ENCODE measurements around the gene NRG3. TPM values are rescaled to one million over a fixed set of nuclear protein-coding genes. Genes with fewer than 3 reads are reported as not detected.
"Not testable (repeated sequence)": the region's sequence is repeated elsewhere in the genome, so short reads cannot be mapped to it uniquely, and the experiment has no call there.

Gene NRG3
- total and polyA plus RNA-seq, 11 donors = 0.11 to 0.41 (median 0.27) TPM; not detected in 7

DNA sequence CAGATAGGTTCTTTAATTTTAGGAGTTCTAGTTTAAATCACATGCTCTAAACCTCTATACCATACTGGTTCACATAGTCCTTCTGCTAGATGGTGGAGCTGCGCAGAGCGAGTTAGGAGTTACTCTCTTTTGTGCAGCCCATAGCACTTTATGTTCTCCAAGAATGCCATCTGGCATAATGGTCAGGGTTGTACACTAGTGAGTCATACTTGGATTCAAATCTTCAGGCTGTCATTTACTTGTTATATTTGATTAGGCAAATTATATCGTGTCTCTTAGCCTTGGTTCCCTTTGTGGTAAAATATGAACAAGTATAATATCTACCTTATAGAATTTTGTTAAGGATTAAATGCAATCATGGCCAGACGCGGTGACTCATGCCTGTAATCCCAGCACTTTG lies 1078.3 kb downstream of the NRG3 start:
- Histone ChIP-seq H3K4me3 (no peak overlapping the region), H3K9me3 (peaks cover 0 to 3% (median 0%) of the 10 kb centered on the region in 12 donors), H3K36me3 (no peaks in the 10 kb centered on the region), H3K4me1 (no peaks in the 10 kb centered on the region), H3K27me3 (no peaks in the 10 kb centered on the region), H3K27ac (no peak overlapping the region)
- ATAC-seq (no peak), DNase-seq (no peak)
- intact Hi-C loops (cut with DNase I) = no loop called here
- no peak for TF ChIP-seq CTCF (IDR thresholded peaks at IDR 0.05)
- no peak for TF ChIP-seq POLR2A (IDR thresholded peaks at IDR 0.05)
- WGBS, 4 donors = 90 to 95% (median 94%) methylated on average over 5 of the region's 5 CpGs

DNA sequence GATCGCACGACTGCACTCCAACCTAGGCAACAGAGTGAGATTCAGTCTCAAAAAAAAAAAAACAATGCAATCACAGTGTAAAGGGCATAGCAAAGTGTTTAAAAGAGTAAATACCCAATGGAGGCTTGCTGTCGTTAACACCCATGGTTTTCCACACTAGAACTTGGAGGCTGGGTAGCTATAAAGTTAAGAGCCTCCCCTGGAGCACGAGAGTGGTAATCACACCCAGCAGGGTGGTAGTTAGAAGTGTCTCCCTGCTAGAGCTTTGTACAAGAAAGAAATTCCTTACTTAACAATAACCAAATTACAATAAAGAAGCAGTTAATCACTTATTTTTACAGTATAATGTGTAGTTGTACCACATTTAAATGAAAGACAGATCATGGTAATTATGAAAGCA lies 1078.9 kb downstream of the NRG3 start:
- no peak for ATAC-seq
- 66 to 84% (median 73%) methylated on average over 4 of the region's 4 CpGs for WGBS, 4 donors
- Histone ChIP-seq H3K4me3 (no peak overlapping the region), H3K9me3 (peaks cover 0 to 3% (median 0%) of the 10 kb centered on the region in 12 donors), H3K36me3 (no peaks in the 10 kb centered on the region), H3K27me3 (no peaks in the 10 kb centered on the region), H3K4me1 (no peaks in the 10 kb centered on the region), H3K27ac (no peak overlapping the region)
- TF ChIP-seq CTCF (IDR thresholded peaks at IDR 0.05) (no peak), POLR2A (IDR thresholded peaks at IDR 0.05) (no peak)
- no peak for DNase-seq
- intact Hi-C loops (cut with DNase I) = no loop called here

DNA sequence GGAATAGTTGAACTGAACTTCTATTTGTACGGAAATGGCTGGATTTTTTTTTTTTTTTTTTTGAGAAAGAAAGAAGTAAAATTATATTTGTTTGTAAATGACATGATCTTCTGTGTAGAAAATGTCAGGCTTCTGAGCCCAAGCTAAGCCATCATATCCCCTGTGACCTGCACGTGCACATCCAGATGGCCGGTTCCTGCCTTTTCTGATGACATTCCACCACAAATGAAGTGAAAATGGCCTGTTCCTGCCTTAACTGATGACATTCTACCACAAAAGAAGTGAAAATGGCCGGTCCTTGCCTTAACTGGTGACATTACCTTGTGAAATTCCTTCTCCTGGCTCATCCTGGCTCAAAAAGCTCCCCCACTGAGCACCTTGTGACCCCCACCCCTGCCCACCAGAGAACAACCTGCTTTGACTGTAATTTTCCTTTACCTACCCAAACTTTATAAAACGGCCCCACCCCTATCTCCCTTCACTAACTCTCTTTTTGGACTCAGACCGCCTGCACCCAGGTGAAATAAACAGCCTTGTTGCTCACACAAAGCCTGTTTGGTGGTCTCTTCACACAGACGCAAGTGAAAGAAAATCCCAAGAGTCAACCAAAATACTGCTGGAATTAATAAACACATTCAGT lies 1085.5 kb downstream of the NRG3 start:
- H3K4me3 ChIP-seq; H3K36me3 ChIP-seq; intact Hi-C loops (cut with DNase I); ATAC-seq; H3K4me1 ChIP-seq; H3K9me3 ChIP-seq; DNase-seq; H3K27me3 ChIP-seq; H3K27ac ChIP-seq: not testable (repeated sequence)
- WGBS, 4 donors = 73 to 79% (median 74%) methylated on average over 7 of the region's 7 CpGs

- ATAC-seq = no peak
- no peak overlapping the region for H3K4me3 ChIP-seq
- H3K27me3 ChIP-seq = no peaks in the 10 kb centered on the region
- H3K27ac ChIP-seq = no peak overlapping the region
- no peaks in the 10 kb centered on the region for H3K9me3 ChIP-seq
- 70 to 89% (median 79%) methylated on average over 1 of the region's 1 CpG for WGBS, 4 donors
- H3K4me1 ChIP-seq = no peaks in the 10 kb centered on the region
- no peaks in the 10 kb centered on the region for H3K36me3 ChIP-seq
- TF ChIP-seq CTCF (IDR thresholded peaks at IDR 0.05) (no peak), POLR2A (IDR thresholded peaks at IDR 0.05) (no peak)
- intact Hi-C loops (cut with DNase I) = no loop called here
- DNase-seq = no peak
Observed at GRCh38 chr10:82961864-82962263, 1086.9 kb downstream of the NRG3 start.

- WGBS, 4 donors = 97 to 99% (median 98%) methylated on average over 2 of the region's 2 CpGs
- TF ChIP-seq POLR2A (IDR thresholded peaks at IDR 0.05) (no peak), CTCF (IDR thresholded peaks at IDR 0.05) (no peak)
- H3K27ac ChIP-seq = no peak overlapping the region
- no peaks in the 10 kb centered on the region for H3K9me3 ChIP-seq
- H3K4me3 ChIP-seq = no peak overlapping the region
- H3K36me3 ChIP-seq = no peaks in the 10 kb centered on the region
- DNase-seq (no peak), ATAC-seq (no peak)
- no peaks in the 10 kb centered on the region for H3K27me3 ChIP-seq
- intact Hi-C loops (cut with DNase I) = no loop called here
- no peaks in the 10 kb centered on the region for H3K4me1 ChIP-seq
Observed at GRCh38 chr10:82966130-82966529, 1091.1 kb downstream of the NRG3 start.
